WTC11 (cell line): ENCODE results near the gene GABBR2. TPM values are rescaled to one million over a fixed set of nuclear protein-coding genes. Genes with fewer than 3 reads are reported as not detected.

Experiments used
- ATAC-seq: fragments of 200-7000 bp; cut with Tn5 transposase; 2 replicates; pipeline ENCODE4 v1.10.0; 2021; ENCODE audit warnings: mild to moderate bottlenecking, moderate library complexity
- CTCF ChIA-PET: fragments of 300-600 bp; sonication (Branson Sonifier 250); formaldehyde crosslinking; loops from one replicate; lab custom pipeline; 2021; ENCODE audit warnings: antibody characterized with exemption; lab: Charles Lee
- POLR2A ChIA-PET: fragments of 350-600 bp; sonication (Branson Sonifier 250); formaldehyde crosslinking; loops from one replicate; lab custom pipeline; 2021; ENCODE audit warnings: antibody characterized with exemption; lab: Charles Lee
- DNase-seq: peaks from one replicate; pipeline ENCODE4 v3.0.0; 2021; ENCODE audit warnings: low spot score
- H3K27ac Mint-ChIP-seq: 2 replicates; pipeline ENCODE4 v1.8.0; 2021; ENCODE audit warnings: mixed read lengths
- H3K27me3 Mint-ChIP-seq: 2 replicates; pipeline ENCODE4 v1.8.0; 2021; ENCODE audit warnings: low read depth, mild to moderate bottlenecking, moderate library complexity, mixed read lengths
- H3K36me3 Mint-ChIP-seq: 2 replicates; pipeline ENCODE4 v1.8.0; 2021; ENCODE audit warnings: mixed read lengths
- H3K4me1 Mint-ChIP-seq: 2 replicates; pipeline ENCODE4 v1.8.0; 2022; ENCODE audit warnings: mixed read lengths
- H3K4me3 Mint-ChIP-seq: 2 replicates; pipeline ENCODE4 v1.8.0; 2021; ENCODE audit warnings: mild to moderate bottlenecking, moderate library complexity, mixed read lengths
- H3K9me3 Mint-ChIP-seq: 2 replicates; pipeline ENCODE4 v1.8.0; 2021; ENCODE audit warnings: mixed read lengths
- CBFB ChIP-seq: sonication (generic); formaldehyde crosslinking; IDR thresholded peaks from 2 replicates; pipeline ENCODE4 v1.8.1; 2022; ENCODE audit warnings: mild to moderate bottlenecking, low read depth, missing genetic modification reagents
- ELF4 ChIP-seq: sonication (generic); formaldehyde crosslinking; IDR thresholded peaks from 2 replicates; pipeline ENCODE4 v1.8.1; 2022; ENCODE audit warnings: low read depth, mild to moderate bottlenecking, moderate library complexity, missing genetic modification reagents
- FOXJ3 ChIP-seq: sonication (generic); formaldehyde crosslinking; IDR thresholded peaks from 2 replicates; pipeline ENCODE4 v1.9.0; 2021; ENCODE audit warnings: missing genetic modification reagents, mild to moderate bottlenecking, borderline replicate concordance
- JAZF1 ChIP-seq: fragments of 250-450 bp; sonication (Bioruptor Pico); IDR thresholded peaks from 2 replicates; pipeline ENCODE4 v1.9.0; 2021; ENCODE audit warnings: moderate library complexity, mild to moderate bottlenecking, inconsistent platforms
- JUN ChIP-seq: sonication (generic); formaldehyde crosslinking; IDR thresholded peaks from 2 replicates; pipeline ENCODE4 v1.8.0; 2023; ENCODE audit warnings: mild to moderate bottlenecking, missing genetic modification reagents
- KAT7 ChIP-seq: sonication (generic); formaldehyde crosslinking; IDR thresholded peaks from 2 replicates; pipeline ENCODE4 v1.8.1; 2023; ENCODE audit warnings: missing genetic modification reagents, mild to moderate bottlenecking, borderline replicate concordance
- MLX ChIP-seq: sonication (generic); formaldehyde crosslinking; IDR thresholded peaks from 2 replicates; pipeline ENCODE4 v1.8.1; 2023; ENCODE audit warnings: mild to moderate bottlenecking, missing genetic modification reagents, moderate library complexity
- NFE2L1 ChIP-seq: sonication (generic); formaldehyde crosslinking; IDR thresholded peaks from 2 replicates; pipeline ENCODE4 v1.8.1; 2023; ENCODE audit warnings: missing genetic modification reagents
- NR2C2 ChIP-seq: sonication (generic); formaldehyde crosslinking; IDR thresholded peaks from 2 replicates; pipeline ENCODE4 v1.8.0; 2022; ENCODE audit warnings: mild to moderate bottlenecking, missing genetic modification reagents
- PRDM15 ChIP-seq: sonication (generic); formaldehyde crosslinking; IDR thresholded peaks from 2 replicates; pipeline ENCODE4 v1.8.0; 2022; ENCODE audit warnings: missing genetic modification reagents
- PRRX2 ChIP-seq: fragments of 250-450 bp; sonication (Bioruptor Pico); IDR thresholded peaks from 2 replicates; pipeline ENCODE4 v1.8.0; 2021; ENCODE audit warnings: mild to moderate bottlenecking
- SMAD4 ChIP-seq: sonication (generic); formaldehyde crosslinking; IDR thresholded peaks from 2 replicates; pipeline ENCODE4 v1.8.0; 2022; ENCODE audit warnings: mild to moderate bottlenecking, missing genetic modification reagents
- TEAD1 ChIP-seq: sonication (generic); formaldehyde crosslinking; IDR thresholded peaks from 2 replicates; pipeline ENCODE4 v1.8.0; 2022; ENCODE audit warnings: mild to moderate bottlenecking, missing genetic modification reagents
- USF1 ChIP-seq: sonication (generic); formaldehyde crosslinking; IDR thresholded peaks from 2 replicates; pipeline ENCODE4 v1.8.0; 2022; ENCODE audit warnings: mild to moderate bottlenecking, missing genetic modification reagents
- ZBTB21 ChIP-seq: sonication (generic); formaldehyde crosslinking; IDR thresholded peaks from 2 replicates; pipeline ENCODE4 v1.8.1; 2023; ENCODE audit warnings: mild to moderate bottlenecking, missing genetic modification reagents, borderline replicate concordance
- ZNF281 ChIP-seq: sonication (generic); formaldehyde crosslinking; IDR thresholded peaks from 2 replicates; pipeline ENCODE4 v1.8.0; 2023; ENCODE audit warnings: mild to moderate bottlenecking, missing genetic modification reagents
- ZNF425 ChIP-seq: fragments of 250-450 bp; sonication (Bioruptor Pico); conservative IDR thresholded peaks from 2 replicates; pipeline ENCODE4 v1.9.0; 2021; ENCODE audit warnings: mild to moderate bottlenecking
- total RNA-seq: library from RNA; stranded (reverse); gene quantifications from 3 replicates; pipeline ENCODE4 v1.2.3, GENCODE V29; 2021
- TF ChIP-seq, protein P1 (sequence below): sonication (generic); formaldehyde crosslinking; IDR thresholded peaks from 2 replicates; pipeline ENCODE4 v1.8.0; 2023; ENCODE audit warnings: missing genetic modification reagents, mild to moderate bottlenecking, borderline replicate concordance
- TF ChIP-seq, protein P2 (sequence below): sonication (generic); formaldehyde crosslinking; IDR thresholded peaks from 2 replicates; pipeline ENCODE4 v1.8.1; 2023; ENCODE audit warnings: mild to moderate bottlenecking, moderate library complexity, missing genetic modification reagents

The GABBR2 gene
- total RNA-seq, 1 experiment from 2014 or later = 0.92 TPM

DNA sequence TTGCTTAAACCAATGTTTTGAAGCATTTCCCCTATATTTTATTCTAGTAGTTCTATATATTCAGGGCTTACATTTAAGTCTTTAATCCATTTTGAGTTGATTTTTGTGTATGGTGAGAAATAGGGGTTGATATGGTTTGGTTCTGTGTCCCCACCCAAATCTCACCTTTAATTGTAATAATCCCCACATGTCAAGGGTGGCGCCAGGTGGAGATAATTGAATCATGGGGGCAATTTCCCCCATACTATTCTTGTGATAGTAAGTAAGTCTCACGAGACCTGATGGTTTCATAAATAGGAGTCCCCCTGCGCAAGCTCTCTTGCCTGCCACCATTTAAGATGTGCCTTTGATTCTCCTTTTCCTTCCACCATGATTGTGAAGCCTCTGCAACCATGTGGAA lies 361.1 kb downstream of the GABBR2 start:
- no peaks in the 10 kb centered on the region for H3K36me3 Mint-ChIP-seq
- POLR2A ChIA-PET = no interaction called here
- H3K27me3 Mint-ChIP-seq = no peaks in the 10 kb centered on the region
- CTCF ChIA-PET = no interaction called here
- TF ChIP-seq SMAD4 (CRISPR knock-in tag) (no peak), FOXJ3 (CRISPR knock-in tag) (no peak), CBFB (no peak), TEAD1 (CRISPR knock-in tag) (no peak), ZBTB21 (CRISPR knock-in tag) (no peak), JUN (CRISPR knock-in tag) (no peak), NR2C2 (CRISPR knock-in tag) (no peak), USF1 (CRISPR knock-in tag) (no peak), JAZF1 (CRISPR knock-in tag) (no peak), ZNF425 (CRISPR knock-in tag) (no peak), PRRX2 (CRISPR knock-in tag) (no peak), ZNF281 (CRISPR knock-in tag) (no peak)
- TF ChIP-seq, protein P1, sequence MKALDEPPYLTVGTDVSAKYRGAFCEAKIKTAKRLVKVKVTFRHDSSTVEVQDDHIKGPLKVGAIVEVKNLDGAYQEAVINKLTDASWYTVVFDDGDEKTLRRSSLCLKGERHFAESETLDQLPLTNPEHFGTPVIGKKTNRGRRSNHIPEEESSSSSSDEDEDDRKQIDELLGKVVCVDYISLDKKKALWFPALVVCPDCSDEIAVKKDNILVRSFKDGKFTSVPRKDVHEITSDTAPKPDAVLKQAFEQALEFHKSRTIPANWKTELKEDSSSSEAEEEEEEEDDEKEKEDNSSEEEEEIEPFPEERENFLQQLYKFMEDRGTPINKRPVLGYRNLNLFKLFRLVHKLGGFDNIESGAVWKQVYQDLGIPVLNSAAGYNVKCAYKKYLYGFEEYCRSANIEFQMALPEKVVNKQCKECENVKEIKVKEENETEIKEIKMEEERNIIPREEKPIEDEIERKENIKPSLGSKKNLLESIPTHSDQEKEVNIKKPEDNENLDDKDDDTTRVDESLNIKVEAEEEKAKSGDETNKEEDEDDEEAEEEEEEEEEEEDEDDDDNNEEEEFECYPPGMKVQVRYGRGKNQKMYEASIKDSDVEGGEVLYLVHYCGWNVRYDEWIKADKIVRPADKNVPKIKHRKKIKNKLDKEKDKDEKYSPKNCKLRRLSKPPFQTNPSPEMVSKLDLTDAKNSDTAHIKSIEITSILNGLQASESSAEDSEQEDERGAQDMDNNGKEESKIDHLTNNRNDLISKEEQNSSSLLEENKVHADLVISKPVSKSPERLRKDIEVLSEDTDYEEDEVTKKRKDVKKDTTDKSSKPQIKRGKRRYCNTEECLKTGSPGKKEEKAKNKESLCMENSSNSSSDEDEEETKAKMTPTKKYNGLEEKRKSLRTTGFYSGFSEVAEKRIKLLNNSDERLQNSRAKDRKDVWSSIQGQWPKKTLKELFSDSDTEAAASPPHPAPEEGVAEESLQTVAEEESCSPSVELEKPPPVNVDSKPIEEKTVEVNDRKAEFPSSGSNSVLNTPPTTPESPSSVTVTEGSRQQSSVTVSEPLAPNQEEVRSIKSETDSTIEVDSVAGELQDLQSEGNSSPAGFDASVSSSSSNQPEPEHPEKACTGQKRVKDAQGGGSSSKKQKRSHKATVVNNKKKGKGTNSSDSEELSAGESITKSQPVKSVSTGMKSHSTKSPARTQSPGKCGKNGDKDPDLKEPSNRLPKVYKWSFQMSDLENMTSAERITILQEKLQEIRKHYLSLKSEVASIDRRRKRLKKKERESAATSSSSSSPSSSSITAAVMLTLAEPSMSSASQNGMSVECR (CRISPR knock-in tag) = no peak
- TF ChIP-seq, protein P2, sequence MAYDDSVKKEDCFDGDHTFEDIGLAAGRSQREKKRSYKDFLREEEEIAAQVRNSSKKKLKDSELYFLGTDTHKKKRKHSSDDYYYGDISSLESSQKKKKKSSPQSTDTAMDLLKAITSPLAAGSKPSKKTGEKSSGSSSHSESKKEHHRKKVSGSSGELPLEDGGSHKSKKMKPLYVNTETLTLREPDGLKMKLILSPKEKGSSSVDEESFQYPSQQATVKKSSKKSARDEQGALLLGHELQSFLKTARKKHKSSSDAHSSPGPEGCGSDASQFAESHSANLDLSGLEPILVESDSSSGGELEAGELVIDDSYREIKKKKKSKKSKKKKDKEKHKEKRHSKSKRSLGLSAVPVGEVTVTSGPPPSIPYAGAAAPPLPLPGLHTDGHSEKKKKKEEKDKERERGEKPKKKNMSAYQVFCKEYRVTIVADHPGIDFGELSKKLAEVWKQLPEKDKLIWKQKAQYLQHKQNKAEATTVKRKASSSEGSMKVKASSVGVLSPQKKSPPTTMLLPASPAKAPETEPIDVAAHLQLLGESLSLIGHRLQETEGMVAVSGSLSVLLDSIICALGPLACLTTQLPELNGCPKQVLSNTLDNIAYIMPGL (CRISPR knock-in tag) = no peak
- TF ChIP-seq, all 79 proteins: peak for 0
- H3K9me3 Mint-ChIP-seq = peaks cover 13% of the 10 kb centered on the region
- DNase-seq = no peak
- H3K4me3 Mint-ChIP-seq = no peak overlapping the region
- ATAC-seq = no peak
- peaks cover 3% of the 10 kb centered on the region; the same call in 1 of the 2 replicates for H3K4me1 Mint-ChIP-seq
- no peak overlapping the region for H3K27ac Mint-ChIP-seq

DNA sequence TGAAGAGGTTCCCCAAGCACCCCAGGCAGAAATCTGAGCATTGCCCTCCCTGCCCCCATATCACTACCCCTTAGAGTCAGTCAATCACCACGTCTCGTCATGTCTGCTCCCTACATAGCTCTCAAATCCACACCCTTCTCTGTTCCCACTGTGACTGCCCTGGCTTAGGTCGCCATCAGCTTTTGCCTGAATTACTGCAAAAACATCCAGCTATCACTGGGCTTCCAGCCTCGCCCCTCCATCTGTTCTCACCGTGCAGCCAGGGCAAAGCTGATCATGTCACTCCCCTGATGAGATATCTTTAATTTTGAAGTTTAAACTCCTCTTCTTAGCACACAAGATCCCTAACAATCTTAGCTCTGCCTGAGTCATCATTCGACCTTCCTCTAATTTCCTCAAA lies 363.7 kb downstream of the GABBR2 start:
- ATAC-seq = no peak
- Mint-ChIP-seq H3K36me3 (no peaks in the 10 kb centered on the region), H3K27me3 (no peaks in the 10 kb centered on the region), H3K4me1 (no peaks in the 10 kb centered on the region), H3K4me3 (no peak overlapping the region), H3K9me3 (peaks cover 4% of the 10 kb centered on the region), H3K27ac (no peak overlapping the region)
- TF ChIP-seq PRDM15 (CRISPR knock-in tag) = no peak
- TF ChIP-seq FOXJ3 (CRISPR knock-in tag) = no peak
- TF ChIP-seq ELF4 (CRISPR knock-in tag) = no peak
- TF ChIP-seq NFE2L1 (CRISPR knock-in tag) = no peak
- no peak for TF ChIP-seq MLX (CRISPR knock-in tag)
- TF ChIP-seq KAT7 (CRISPR knock-in tag) = no peak
- ChIA-PET POLR2A (no interaction called here), CTCF (interaction anchor here (1.4 to 1.6 kb wide), 2 partner anchors 97 to 192 kb away, joined by 3 to 4 read pairs; no protein-coding TSS in a partner anchor)
- DNase-seq = no peak
